Cortex of kidney (tissue), 1 donor: ENCODE measurements around the gene TIAM1.

Source experiments
- DNase-seq: peaks from one replicate; lab custom pipeline; 2025; lab: John Stamatoyannopoulos, UW

Gene TIAM1

DNA sequence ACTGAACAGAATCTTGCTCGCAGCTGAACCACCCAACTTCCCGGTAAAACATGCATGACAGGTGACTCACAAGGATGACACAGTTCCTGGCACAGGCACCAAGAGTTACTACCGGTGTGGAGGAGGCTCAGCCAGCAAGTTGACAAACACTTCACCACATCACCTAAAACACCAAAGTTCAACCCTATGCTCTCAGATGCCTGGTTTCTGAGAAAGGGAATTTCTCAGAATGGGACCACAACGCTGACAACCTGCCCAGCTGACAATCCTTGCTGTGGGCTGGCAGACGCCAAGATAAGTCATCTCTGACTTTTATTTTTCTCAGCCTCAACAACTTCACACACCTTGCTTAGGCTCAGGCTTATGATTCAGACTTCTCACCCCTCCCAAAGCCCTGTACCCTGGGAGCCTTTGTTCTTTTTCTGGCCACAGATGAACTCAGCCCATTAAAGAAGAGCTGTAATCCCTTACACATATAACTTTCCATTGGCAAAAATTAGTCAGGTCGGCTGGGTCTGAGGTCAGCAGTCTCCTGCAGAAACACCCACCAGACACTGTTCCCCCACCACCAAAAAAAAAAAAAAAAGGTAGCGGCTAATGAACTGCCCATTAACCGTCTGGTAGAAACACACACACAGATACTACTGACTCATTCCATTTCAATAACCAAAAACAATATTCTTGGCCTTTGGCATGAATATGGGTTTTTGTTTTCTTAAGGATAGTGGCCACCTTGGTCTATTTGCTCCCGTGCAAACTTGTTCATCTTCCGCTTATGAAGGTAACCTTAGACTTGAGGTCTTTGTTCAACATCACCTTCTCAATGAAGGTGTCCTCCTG lies 10.8 kb upstream of the TIAM1 start:
- no peak for DNase-seq

DNA sequence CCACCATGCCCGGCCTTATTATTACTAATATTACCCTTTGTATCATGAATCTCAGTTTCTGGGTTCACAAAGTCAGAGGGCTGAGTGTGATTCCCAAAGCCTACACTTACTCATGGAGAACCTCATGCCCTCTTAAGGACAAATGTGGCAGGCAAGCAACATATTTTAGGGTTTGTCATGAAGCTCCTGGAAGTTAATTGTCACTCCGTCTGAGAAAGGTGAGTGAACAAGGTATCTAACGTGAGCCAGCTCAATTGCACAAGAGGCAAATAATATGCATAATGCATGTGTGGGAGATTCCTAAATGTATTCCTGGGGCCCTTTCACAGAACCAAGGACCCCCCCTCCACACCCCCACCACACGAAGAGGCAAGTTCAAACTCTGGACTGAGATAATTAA lies 10.1 kb upstream of the TIAM1 start:
- DNase-seq, result no peak

DNA sequence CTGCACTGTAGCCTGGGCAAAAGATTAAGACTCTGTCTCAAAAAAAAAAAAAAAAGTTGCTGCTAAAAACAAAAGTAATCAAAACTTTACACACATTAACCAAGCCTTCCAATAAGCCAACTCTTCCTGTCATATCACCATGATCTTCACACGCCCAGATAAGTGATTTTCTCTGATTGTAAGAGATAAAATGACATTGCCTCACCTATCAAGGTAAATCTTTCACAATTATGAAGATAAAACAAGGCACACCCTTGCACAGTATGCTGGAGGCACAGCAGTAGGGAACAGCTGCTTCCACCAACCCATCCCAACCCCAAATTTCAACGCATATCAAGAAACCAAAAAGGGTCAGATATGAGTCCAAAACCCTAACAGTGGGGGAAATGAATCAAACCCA lies 8.8 kb upstream of the TIAM1 start:
- DNase-seq, result no peak

DNA sequence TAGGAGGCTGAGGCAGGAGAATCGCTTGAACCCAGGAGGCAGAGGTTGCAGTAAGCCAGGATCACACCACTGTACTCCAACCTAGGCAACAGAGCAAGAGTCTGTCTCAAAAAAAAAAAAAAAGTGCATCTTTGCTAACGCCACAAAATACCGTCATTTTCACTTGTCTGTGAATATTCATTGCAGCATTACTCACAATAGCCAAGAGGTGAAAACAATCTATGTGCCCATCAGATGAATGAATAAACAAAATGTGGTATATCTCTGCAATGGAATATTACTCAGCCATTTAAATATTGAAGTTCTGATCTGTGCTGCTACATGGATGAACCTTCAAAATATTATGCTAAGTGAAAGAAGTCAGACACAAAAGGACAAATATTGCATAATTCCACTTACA lies 7.9 kb upstream of the TIAM1 start:
- no peak for DNase-seq

DNA sequence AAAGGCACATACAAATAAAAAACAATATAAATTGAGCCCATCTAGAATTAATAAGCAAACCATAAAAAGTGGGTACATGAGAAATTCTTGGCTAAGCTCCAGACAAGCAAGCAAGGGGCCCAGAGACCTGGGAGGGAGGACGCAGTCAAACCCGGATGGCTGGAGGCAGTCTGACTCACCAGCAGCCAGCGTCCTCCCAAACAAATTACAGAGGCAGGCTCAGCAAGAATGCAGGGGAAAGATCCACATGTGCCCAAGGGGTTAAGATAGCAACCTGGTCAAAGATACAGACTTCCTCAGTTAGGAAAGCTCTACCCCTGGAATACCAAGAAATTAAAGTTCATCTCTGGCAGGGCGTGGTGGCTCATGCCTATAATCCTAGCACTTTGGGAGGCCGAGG lies 7.4 kb upstream of the TIAM1 start:
- no peak for DNase-seq

DNA sequence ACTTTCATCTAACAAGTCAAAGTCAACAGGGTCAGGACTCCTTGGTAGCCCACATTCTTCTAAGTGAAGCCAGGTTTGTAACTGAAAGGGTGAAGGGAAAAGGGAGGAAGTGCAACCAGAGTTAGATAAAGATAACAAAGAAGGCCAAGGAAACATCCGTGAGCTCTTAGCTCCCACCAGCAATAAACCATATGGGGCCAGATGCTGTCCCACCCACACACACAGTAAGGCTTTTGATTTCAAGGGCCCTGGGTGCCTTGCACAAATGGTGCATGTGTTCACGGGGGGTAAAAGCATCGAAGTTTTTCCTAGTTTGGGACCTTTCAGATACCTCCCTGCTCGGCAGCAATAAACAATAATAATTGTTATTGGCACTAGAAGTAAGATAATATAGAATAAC lies 5.1 kb upstream of the TIAM1 start:
- no peak for DNase-seq

DNA sequence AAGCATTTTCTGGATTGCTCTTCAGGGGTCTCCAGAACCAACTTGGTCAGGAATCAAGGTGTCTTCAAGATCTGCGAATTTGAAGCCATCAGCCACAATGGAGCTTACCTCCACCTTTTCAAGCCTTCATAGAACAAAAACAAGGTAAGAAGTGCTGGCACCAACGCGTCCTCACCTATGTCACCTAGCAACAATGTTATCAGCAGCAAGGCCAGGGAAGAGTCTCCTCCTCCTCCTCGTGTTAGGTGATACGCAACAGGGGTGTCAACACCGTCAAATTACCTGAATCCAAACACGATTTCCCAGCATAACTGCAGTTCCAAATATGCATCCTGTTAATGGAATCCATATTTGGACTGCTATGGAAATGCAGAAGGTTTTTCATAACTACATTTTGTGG lies 4.1 kb upstream of the TIAM1 start:
- no peak for DNase-seq

DNA sequence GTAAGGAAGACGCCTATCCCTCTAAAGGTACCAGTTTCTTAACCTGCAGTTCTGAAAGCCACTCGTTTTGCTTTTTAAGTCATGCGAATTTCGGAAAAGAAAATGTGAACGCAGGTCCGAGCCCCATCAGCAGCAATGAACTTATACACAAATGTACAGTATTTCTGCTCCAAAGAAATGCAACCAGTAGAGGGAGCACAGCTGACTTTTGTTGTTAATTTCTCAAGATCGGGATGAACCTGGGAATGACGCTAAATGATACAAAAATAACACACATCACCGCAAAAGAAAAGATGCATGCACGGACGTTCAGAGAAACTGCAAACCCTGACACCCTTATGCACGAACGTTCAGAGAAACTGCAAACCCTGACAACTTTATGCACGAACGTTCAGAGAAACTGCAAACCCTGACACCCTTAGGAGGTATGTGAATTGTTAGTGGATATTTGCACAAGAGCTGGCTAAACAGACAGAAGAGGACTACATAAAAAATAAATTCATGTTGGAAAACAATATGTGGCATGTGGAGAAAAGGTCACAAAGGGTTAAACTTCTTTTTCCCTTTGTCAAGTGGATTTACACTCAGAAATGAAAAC lies 3.5 kb upstream of the TIAM1 start:
- no peak for DNase-seq

DNA sequence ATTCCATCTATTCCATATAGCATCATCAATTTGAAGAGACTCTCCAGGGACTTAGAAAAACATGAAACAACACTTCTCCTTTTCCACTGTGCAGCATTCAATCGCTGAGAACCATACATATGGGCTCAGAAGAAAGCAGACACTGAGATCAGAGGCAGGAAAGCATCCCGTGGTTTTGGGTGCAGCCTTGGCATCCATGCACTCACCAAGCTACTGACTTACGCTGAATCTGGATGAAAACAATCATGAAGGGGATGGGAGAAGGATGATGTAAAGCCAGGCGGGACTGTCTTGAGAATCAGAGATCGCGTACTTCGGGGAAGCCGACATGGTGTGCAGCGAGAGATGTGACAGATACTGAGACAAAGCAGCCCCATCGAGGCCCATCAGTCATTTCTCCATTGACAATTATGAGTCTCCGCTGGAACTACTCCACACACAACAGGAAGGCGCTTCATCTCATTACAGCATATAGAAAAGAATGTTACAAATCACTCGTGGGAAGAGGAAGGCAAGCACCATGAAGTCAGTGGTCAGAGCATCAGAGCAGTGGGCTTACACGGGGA lies 2.3 kb upstream of the TIAM1 start:
- no peak for DNase-seq

DNA sequence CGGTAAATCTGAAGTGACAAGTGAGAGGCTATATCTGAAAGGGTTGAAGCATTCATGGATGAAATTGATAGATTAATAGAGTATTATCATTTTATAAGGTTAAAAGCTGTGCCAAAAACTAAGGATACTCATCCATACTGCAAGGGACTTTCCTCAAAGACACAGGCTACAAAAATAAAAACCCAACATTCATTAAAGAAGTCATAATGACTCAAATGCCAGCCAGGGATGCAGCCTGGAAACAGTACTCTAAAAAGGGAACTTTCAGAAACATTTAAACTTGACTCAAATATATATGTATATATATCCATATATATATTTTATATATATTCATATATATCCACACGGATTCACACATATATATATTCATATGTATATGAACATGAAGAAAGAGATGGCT lies 1.1 kb upstream of the TIAM1 start:
- DNase-seq, result no peak

DNA sequence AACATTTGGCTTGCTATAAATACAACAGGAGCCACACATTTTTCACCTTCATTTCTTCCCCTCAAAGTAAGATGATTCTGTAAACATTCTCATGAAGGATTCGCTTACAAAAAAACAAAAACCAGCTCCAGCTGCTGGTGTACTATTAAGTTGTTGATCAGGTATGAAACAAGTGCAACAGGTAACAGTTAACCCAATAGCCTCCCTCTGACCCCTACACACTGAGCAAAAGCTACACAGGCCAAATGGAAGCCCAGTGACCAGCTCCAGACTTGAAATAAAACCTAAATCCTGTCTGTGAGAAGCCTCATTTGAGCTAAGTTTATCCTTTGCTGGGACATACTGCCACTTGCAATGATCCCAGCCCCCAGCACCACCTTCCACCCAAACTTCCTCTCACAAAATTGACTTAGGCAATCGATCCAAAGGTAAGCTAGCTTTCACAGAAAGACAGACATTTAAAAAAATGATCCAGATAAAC lies 991 bp downstream of the TIAM1 start:
- no peak for DNase-seq

DNA sequence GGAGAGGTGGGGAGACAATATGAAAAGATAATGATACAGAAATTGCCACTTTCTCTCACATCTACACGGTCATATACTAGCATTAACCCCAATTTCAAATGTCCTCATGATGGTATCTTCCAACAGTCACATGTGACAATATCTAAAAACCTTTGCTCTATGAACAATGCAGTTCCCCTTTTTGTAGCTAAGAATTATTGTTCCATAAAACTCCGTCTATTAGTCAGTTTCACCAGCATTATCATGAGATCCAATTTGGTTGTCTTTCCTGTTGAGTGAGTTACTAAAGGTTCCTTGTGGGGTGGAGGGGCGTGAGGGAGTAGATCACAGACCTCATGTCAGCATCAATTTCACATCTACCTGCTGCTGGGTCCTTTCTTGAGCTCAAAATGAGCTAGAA lies 1.7 kb downstream of the TIAM1 start:
- DNase-seq, result no peak

DNA sequence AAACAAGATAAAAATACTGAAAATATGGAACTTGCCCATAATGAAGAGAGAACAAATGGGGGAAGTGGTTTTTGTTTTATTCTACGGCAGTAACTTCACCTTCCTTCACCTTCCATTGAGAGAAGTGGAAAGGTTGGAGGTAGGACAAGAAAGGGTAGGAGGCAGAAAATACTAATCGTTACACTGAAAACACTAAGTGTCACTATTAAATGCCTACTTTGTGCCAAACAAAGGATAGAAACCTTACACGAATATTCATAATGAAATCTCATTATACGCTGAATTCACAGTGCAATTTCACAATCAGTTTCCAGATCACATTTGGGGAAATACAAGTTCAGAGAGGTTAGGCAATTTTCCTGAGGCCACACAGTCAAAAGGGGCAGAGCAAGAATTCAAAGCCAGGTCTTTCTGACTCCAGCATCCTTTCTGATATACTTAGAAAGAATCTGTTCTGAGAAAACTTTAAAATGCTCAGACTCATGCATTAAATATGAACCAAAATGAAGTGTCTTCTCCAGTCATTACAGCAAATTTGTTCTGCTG lies 3.0 kb downstream of the TIAM1 start:
- no peak for DNase-seq

DNA sequence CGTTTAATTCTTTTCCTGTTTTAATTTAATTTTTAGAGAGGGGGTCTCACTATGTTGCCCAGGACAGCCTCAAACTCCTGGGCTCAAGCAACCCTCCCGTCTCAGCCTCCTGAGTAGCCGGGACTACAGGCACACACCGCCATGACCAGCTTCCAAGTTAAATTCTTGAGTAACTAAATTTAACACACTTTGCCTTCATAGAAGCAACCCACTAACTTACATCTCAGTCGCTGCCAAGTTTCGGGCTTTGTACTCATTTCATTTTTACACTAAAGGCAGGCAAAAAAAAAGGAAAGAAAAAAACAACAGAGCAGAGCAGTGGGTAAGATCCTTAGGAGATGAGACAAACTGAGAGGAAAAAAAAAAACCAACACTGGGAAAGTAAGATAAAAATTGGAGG lies 3.5 kb downstream of the TIAM1 start:
- DNase-seq, result no peak

DNA sequence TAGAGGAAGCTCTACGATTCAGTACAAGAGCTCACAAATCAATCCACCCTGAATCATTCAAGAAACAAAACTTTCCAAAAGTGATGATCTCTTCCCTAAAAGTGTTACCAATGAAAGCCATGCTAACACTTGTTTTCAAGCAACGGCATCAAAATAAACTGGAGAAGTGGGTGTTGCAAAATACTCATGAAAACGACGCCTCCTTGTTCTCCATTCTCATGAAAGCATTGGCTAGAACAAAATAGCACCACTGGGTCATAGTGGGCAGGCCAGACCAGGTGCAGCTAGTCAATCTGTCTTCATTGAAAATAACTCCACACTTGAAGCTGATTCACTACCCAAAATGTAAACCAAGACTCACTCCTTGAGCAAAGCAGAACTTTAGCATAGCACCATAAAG lies 4.3 kb downstream of the TIAM1 start:
- DNase-seq, result no peak

DNA sequence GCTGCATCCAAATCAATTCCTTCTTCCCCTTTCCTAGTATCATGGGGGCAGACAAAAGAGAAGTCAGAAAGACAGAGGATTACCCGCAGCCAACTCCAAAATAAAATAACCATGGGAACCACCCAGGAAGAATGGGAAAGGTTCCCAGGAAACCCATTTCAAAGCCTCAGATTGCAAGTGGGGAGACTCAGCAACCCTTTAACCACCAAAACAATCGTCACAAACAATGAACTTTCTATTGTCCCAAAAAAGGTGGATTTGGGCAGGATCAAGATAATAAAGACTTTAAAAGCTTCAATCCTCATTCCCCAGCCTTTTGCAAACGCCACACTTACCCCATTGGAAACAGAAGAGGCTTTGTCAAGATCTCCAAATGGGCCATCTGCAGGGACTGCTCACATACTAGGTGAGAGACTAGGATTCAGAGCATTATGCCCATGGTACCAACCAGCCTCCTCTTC lies 5.1 kb downstream of the TIAM1 start:
- DNase-seq, result no peak

DNA sequence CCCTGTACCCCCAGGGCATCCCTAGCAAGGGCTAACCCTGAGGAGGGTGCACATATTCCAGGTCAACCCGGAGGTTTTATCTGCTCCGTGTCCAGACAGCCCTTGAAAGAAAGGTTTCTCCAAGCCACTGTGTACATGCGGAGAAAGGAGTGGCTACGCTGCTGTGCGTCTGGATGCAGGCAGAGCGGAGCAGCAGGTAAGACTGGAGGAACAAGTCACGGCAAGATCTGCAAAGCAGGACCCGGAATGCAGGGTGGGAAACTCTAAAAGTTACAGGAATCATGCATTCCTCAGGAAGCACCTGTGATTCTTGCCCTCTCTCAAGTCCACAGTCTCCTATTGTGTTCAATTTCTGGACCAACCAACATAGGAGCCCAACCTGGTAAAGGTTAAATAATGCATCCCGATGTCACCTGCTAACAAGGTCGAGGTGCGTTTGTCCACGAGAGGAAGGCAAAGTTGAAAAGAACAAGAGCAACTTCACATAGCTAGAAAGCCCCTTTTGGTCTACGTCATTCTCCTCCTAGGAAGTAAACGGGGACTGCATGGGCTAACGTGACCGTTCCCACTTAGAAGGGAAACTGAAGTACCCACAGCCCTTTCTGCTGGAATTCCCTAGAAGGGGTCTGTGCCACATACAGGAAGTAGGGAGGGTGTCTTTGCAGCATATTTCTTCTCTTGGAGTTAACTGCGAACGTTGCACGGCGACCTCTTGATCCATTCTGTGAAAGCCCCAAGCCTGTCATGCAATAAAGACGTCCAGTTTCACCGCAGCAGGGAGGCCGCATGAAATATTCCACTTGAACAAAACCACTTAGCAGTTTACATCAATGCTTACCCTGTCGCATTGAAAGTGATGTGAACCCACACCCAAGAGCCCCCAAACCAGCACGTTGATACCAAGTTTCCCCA lies 5.8 kb downstream of the TIAM1 start:
- DNase-seq, result no peak

DNA sequence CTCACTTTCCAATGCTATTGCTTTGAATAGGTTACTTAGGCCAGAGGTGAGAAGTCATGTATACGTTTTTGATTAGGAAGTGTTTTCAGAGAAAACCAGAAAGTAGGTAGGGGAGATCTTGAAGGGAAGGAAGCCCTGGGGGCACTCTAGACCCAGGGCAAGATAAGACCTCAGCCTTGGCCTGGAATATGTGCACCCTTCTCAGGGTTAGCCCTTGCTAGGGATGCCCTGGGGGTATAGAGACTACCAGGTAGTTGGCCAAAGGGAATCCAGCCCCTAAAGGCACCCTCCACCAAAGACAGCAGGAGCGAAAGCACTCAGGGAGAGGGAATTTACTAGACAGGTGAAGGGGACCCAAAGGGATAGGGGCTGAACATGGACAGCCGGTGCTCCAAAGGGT lies 7.0 kb downstream of the TIAM1 start:
- DNase-seq, result no peak

DNA sequence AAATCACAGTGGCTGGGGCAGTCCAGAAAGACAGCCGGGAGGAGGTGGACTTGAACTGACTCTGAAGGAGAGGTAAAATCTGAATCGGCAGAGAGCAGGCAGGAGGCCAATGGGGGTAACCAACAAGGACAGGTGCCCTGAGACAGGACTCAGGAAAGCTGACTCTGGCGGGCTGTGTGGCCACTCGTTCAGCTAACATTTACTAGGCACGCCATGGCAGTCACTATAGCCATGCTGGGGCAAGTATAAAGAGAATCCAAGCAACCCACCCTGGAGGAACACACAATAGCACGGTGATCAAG lies 7.4 kb downstream of the TIAM1 start:
- no peak for DNase-seq

DNA sequence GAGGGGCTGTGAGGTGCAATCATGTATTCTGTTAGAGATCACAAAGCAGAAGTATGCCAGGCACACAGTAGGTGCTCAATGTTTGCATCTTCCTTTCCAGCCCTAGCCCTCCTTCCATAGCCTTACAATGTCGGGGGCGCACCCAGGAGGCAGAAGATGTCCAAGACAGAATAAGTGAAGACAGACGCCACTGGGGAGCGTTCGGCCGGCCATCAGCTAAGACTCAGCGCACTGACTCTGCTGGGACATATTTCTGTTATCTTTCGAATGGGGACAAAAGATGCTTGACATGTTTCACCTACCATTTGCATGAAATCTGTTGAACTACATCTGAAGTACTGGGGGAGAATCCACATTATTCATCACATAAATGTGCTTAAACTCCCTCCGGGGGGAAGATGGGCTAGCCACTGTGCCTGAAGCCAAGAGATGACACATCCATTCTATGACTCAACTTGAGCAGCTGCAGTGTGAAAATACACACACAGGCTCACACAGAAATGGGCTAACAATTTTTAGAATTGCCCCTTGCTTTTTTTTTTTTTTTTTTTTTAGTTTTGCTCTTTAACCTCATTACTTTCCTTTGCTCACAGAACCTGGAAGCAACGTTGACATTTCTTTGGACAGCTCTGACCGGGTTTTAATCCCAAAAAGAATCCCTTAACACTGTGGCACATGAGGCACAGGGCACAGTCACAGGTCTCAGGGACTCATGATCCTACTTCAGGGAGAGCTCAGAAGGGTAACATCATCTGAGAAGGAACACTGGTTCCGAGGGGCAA lies 7.9 kb downstream of the TIAM1 start:
- DNase-seq, result no peak

DNA sequence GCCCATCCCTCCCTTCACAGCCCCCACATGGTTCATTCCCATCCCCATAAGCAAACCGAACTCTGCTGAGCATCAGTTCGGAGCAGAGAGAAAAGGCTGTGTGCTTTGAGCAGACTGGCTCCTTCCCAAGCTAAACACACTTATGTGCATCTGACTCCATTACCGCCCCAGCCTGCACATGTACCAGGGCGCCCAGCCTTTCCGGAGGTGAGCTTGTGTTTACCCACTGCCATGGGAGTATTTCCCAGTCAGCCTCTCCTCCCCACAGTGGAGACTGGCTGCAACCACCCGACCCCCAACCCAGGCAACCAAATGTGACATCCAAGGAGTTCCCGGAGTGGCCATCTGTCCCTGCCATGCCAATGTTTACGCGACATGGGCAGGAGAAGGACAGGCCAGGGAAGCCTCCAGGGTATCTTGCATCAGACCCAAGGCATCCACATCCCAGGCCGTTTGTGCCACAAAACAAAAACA lies 9.4 kb downstream of the TIAM1 start:
- DNase-seq, result no peak
